Stimulated activated CD8-positive, alpha-beta memory T cell treated with anti-CD3 and anti-CD28 coated beads, Interleukin-15, amount 100 ng/mL, for 24 hours (primary cell): ENCODE measurements around the gene FOXJ2.
"Not testable (repeated sequence)": the region's sequence is repeated elsewhere in the genome, so short reads cannot be mapped to it uniquely, and the experiment has no call there.

Source experiments
- DNase-seq: peaks from one replicate; pipeline ENCODE4 v3.0.0-alpha.2; 2020; ENCODE audit warnings: low read depth

FOXJ2 gene

DNA sequence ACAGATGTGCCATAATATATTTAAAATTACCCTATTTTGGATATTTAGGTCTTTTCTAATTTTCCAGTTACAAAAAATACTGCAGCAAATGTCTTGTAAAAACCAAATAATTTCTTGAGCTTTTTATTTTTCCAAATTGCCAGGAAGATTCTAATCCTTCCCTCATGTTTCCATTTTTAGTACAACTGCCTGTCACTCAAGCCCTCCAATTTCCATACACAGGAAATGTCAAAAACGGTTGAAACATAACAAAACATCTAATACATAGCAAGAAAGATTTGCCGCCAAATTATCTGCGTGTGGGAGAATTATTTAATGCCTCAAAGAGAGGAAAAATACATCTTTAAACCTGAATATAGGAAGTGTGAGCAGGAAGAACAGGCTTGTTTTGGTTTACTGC is 2.3 kb upstream of the FOXJ2 start:
- no peak for DNase-seq

DNA sequence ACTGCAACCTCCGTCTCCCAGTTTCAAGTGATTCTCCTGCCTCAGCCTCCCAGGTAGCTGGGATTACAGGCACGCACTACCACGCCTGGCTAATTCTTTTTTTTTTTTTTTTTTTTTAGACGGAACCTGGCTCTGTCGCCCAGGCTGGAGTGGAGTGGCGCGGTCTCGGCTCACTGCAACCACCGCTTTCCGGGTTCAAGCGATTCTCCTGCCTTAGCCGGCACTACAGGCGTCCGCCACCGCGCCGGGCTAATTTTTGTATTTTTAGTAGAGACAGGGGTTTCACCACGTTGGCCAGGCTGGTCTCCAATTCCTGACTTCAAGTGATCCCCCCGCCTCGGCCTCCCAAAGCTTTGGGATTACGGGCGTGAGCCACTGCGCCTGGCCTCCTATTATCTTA is 1.5 kb upstream of the FOXJ2 start:
- DNase-seq = not testable (repeated sequence)

DNA sequence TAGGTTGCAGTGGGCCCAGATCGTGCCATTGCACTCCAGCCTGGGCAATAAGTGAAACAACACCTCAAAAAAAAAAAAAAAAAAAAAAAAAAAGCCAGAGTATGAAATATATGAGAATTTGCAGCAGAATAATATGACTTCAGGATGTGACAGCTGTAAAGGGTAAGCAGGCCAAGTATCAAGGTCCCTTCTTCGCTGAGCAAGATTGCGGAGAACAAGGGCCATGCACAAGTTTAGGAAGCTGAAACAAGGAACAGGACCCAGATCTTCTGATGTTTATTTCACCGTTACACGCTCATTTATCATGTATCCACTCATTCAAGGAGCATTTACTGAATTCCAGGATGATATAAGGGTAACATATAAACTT is 659 bp upstream of the FOXJ2 start:
- no peak for DNase-seq

DNA sequence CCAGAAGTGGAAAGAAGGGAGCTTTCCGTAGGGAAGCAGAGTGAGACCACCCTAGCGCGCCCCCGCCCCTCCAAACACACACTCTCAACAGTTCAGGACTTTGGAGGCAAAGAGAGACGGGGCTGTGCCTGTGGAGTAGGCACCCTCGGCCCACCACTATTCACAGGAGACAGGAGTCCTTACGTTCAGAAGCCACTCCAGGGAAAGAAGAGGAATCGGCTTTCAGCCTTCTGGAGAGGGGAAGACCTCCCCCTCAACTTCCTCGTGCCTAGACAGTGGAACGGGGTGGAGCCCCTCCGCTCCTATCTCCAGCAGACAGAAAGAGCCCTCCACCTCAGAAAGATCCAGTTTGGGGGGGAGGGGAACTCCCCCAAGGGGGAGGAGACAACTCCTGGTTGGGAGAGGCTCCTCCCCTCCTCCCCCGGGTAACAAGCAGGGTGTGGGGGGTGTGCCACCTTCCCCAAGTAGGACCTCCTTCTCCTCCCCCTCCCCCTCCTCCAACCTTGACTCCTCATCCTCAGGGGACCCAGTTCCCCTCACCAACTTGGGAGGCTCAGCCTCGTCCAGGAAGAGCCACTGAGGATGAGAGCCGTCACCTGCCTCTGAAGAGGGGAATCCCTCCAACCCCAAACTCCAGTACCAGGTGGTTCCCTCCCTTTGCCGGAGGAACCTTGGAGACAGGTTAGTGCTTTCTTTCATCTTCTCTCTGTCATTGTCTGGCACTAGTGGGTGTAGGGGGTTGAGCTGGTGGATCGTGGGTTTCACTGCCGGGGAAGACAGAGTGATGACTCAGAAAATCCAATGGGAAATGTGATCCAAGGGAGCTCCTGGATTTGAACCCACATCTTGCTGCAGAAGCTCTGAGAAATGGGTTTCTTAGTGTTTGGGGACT is 883 bp downstream of the FOXJ2 start:
- DNase-seq = no peak

DNA sequence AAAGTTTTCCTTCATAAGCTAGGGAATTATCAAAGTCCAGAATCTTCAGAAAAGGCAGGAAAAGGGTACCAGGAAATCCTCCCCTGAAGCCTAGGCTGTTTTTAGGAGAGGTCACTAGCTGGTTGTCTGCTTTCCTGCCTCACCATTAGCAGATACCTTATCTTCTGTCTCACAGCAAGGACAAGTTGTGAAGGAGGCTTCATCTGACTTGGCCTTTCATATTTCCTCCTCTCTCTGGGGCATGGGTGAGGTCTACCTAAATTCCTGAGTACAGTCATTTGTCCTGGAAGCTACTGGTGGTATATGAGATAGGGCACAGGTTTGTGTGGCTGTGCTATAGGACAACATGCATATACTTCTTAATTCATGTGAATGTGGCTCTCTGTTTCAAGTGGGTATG is 2.3 kb downstream of the FOXJ2 start:
- DNase-seq = no peak

DNA sequence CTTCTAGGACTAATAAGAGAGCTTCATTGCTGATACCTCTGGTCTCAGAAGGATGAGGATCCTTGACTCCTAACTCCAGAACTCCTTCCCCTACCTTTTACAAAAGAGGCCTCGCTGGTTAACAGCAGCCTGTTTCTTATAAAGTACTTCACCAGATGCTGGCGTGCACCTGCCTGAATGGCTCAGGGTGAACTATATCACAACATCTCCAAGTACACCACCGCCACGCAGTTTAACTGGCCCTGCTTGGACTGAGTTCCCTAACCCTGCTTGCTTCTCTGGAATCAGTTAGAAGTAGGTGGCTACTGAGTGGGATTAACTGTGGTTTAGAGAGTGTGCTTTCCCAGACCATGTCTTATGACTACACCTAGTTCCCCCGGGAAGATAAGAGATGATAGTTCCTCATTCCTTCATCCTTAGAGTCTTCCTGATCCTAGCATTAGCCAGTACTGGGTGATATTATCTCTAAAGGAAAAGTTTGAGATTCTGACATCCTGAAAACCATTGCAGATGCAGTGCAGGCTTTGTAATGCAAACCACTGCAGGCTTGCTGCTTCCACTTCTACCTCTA is 3.0 kb downstream of the FOXJ2 start:
- DNase-seq = no peak

DNA sequence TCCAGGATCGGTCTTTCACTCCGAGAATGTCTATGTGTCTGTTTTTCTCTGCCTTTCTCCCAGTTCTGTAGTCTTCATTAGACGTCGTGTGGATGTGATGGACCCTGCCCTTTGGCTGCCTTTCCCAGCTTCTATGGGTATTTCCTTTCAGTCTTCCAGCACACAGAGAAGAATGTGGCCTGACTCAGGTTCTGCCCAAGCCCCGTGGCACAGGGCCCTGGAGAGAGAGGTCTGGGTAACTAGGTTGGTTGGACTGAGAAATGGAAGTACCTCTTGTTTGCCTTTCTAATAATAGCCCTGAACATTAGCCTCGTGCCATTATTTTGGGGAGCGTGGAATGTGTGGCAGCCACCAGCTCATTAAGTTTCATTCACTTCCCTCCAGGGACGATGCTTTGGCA is 3.8 kb downstream of the FOXJ2 start:
- no peak for DNase-seq

DNA sequence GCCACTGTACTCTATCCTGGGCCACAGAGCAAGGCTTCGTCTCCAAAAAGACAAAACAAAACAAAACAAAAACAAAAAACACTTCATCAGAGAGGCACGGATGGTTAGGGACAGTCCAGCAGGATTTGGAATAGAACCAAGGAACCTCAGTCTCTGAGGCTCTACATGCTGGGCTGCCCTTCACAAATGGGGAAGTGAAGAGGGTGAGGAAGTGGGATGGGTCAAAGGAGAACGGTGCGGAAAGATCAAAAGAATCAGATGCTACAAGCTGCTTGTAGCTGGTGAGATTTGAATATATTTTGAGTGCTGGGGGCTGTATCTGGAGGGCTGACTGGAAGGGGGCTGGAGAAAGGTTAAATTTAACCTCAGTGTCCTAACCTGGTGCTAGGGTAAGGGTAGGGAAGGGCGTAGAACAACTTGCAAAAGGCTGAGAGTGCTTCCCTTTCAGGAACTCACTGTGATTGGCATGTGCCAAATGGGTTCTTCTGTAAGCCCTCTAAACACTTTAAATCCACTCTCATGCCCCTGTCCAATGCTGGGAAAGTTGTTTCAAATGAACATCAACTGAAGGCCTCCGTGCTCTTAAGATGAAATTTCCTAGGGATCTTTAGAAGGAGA is 4.6 kb downstream of the FOXJ2 start:
- no peak for DNase-seq

DNA sequence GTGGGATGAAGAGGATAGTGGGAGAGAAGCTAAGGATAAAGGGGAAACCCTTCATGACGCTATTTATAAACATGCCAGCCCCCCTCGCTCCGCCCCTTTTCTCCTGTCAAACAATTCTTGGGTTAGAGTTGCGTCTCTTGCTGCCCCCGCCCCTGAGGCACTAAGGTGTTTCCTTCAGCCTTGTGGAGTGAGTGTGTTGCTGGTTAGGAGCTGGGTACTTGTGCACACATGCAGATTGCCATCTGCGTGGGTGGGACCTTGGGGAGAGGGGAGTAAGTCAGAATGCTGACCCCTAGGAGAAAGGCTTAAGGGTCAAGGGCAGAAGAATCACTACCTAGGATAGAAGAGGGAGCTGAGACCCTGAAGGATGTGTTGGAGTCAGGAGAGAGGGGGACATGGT is 5.4 kb downstream of the FOXJ2 start:
- no peak for DNase-seq

DNA sequence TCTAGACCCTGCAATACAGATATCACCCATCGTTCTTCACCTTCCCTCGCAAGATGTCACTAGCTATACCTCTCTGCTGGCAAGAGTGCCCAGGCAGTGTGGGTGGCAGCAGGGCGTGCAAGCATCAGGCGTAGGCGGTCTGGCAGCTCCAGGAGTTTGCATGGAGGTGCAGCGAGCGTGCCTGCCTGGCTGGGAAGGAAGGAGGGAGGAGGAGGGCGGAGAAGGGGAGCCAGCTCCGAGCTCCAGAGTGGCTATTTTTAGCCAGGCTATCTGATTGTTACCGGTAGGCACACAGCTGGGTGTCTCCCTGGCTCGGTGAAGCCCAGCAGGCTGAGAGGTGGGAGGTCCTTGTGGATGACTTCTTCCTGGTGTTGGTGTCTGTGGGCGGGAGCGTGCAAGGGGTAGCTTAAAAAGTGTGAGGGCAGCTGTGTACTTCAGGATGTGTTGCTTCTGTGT is 6.2 kb downstream of the FOXJ2 start:
- no peak for DNase-seq

DNA sequence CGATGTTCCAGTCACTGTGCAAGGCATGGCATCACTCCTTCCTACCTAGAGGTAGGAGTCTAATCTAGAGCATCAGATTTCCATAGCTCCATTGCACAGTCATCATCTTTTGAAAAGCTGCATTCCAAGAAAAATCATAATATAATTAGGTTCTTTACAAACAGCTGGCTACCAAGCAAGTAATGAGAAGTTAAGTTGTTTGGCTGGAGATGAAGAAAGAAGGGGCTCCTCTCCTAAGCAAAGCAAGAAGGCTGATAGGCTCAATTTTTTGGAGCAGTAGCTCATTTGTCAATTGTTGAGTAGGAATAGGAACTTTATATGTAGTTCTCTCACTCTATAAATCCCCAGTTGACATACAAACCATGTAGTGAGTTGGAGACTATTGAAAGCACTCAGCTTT is 8.3 kb downstream of the FOXJ2 start:
- no peak for DNase-seq

DNA sequence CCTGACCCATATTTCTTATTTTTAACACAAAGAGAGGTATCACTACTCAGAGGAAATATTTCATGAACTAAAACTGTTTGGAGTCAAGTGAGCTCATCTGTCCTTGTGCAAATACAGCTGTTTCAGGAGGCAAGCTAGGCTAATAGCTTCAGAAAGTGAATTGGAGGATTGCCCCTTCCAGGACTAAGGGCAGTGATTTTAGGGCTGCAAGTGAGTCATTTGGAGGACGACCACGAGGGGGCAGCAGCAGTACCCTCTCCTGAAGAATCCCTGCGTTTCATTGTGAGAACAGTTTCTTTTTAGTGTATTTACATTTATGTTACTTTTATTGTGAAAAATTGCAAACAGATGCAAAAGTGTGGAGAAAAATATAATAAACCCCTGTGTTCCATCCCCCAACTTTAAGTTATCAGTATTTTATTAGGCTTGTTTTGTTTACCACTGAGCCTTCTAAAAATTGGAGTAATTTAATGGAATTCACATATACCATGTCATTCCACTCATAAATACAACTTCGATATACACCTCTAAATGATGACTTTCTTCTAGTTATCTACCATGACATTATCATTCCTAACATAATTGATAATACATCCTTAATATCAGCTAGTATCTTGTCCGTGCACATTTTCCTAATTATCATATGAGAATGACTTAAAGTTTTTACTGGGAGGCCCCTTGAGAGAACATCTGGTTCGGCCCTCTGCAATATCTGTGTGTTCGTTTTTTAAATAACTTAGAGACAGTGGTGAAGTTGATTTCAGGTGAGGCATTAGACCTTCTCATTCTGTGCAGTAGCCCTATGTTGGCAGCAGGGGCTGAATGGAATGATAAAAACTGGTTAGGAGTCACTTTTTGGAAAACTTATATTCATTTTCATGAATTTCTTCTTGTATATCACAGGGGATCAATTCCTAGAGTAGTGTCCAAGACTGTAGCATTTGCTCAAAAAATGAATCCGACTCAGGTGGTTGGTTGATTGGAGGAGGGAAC is 13.7 kb downstream of the FOXJ2 start:
- peak; percentile 66 for DNase-seq

DNA sequence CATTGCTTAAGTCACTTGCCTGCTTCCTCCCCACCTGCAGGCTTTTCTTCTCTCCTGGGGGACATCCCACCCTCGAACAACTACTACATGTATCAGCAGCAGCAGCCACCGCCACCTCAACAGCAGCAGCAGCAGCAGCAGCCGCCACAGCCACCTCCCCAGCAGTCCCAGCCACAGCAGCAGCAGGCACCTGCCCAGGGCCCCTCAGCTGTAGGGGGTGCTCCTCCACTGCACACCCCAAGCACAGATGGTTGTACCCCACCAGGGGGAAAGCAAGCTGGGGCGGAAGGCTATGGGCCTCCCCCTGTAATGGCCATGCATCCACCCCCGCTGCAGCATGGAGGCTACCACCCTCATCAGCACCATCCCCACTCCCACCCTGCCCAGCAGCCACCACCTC is 15.3 kb downstream of the FOXJ2 start:
- DNase-seq = no peak

DNA sequence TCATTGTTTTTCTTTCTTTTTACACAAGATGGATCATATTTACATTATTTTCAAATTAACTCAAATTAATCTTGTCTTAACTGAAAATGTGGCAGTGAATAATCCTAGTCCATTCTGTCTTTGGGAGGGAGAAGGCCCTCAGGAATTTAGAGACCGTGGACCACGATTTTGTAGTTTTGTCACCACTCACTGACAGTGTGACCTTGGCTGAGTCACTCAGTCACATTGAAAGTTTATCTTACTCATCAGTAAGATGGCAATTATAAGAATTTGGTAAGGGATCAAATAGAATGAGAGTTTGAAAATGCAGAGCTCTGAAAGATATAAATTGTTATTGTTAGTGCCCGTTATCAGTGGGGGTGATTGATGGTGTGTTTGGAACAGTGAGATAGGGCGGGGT is 16.4 kb downstream of the FOXJ2 start:
- no peak for DNase-seq

DNA sequence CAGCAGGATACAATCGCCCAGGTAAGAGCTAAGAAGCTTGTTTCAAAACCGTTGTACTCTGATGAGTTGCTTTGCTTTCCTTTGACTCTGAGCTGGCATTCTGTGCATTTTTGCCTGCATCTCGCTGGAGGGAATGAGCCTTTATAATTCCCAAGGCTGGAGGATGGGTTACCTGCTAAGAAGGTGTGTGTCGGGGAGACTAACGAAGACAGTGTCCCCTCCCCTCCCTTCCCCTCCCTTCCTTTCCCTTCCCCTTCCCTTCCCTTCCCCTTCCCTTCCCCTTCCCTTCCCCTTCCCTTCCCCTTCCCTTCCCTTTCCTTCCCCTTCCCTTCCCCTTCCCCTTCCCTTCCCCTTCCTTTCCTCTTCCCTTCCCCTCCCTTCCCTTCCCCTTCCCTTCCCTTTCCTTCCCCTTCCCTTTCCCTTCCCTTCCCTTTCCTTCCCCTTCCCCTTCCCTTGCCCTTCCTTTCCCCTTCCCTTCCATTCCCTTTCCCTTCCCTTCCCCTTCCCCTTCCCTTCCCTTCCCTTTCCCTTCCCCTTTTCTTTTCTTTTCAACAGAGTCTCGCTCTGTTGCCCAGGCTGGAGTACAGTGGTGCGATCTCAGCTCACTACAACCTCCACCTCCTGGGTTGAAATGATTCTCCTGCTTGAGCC is 18.2 kb downstream of the FOXJ2 start:
- DNase-seq = no peak

DNA sequence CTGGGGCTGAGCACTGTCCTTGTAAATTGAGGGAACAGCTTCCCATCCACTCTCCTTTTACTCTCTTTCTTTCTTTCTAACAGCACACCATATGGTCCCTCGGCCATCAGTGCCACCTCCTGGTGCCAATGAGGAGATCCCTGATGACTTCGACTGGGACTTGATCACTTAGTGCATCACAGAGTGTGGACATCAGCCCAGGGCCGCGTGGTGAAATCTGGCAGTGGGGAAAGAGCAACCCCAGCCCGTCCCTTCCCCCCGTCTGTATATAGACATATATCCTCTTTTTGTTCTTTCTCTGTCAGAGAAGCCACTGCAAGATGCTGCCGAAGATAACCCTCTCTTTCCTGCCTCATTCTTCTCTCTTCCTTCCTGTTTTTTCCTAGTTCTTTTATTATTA is 20.2 kb downstream of the FOXJ2 start:
- DNase-seq = no peak

DNA sequence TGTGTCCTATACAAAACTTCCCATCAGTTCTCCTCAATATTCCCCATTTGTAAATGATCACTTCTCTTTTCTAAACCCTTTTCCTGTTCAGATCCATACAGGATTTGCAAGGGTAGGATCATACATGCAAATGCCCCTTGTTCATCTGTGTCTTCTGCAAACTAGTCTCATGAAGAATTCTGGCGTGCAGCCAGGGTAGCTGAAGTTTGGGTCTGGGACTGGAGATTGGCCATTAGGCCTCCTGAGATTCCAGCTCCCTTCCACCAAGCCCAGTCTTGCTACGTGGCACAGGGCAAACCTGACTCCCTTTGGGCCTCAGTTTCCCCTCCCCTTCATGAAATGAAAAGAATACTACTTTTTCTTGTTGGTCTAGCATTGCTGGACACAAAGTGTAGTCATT is 22.3 kb downstream of the FOXJ2 start:
- no peak for DNase-seq

DNA sequence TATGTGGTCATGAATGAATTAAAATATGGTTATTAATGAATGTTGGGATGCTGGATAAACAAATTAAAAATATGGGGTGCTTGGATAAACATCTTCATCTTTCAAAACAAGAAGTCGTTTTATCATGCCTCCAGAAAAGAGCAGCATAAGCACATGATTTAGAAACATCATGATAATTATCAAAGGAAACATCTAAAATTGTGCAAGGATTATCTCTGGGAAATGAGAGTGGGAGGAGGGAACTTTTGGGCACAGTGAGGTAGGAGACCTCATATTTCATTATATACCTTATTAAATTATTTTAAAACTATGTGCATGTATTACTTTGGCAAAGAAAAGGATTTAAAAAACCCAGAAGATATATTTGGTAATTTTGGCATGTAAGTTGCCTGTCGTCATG is 24.8 kb downstream of the FOXJ2 start:
- DNase-seq = no peak

DNA sequence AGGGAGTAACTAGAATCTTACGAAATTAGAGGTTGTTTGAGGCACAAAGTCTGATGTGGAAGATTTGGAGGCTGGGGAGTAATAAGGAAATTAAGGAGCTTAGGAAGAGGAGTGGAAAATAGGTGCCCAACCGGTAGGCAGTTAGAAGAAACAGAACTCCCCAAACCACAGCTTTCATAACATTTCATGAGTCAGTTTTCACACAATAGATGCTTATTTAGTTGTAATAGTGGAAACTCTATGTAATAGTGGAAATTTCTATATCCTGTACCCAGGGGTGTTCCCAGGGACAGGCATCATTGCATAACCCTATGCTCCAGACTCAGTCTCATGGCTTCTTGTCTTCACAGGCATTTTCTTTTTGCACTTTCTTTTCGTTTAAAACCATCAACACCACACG is 25.3 kb downstream of the FOXJ2 start:
- no peak for DNase-seq

DNA sequence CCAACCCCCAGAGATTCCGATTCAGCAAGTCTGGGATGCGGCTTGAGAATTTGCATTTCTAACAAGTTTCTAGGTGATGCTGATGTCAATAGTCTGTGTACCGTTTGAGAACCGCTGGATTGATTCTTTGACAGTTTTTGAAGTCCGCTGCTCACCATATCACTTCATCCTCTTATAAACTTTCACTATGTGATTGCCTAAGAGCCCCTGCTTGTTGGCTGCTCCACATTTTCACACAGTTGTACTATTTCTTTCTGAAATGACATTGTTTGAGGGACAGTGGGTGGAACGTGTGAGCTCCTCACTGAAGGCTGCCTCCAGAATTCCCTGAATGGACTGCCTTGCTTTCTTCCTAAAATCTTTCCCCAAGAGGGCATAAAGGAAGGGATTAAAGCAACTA is 26.0 kb downstream of the FOXJ2 start:
- DNase-seq = no peak

DNA sequence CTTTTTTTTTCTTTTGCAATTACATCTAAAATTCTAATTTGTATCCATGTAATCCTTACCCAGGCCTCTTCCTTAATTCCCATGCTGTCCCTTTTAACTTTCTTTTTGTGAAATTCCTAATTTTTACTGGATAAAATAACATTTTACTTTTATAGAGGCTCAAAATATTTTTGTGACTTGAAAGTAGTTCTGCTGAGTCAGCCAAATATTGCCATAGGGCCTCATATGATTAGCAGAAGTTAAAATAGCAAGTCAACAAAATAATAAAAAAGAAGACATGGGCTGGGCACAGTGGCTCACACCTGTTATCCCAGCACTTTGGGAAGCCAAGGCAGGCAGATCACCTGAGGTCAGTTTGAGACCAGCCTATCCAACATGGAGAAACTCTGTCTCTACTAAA is 31.6 kb downstream of the FOXJ2 start:
- no peak for DNase-seq
